ENCODE measurements around the gene LYZ.

DNA sequence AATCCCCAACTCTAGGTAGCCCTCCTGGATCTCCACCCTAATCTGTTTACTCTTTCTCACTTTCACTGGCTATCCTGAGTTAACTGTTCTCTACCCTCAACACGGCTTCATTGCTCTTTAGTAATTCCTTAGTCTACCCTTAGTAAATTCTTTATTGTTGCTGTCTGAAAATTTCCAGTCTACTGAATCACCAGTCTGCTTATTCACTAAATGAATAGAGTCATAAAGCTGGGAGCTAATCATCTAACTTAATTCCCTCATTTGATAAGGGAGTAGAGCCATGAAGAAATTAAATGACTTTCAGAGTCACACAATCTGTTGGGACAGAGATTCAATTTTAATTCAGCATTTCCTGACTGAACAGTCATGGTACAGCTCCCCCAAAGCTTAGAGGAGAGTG lies 47.9 kb downstream of the LYZ start:
- TF ChIP-seq, protein P1, sequence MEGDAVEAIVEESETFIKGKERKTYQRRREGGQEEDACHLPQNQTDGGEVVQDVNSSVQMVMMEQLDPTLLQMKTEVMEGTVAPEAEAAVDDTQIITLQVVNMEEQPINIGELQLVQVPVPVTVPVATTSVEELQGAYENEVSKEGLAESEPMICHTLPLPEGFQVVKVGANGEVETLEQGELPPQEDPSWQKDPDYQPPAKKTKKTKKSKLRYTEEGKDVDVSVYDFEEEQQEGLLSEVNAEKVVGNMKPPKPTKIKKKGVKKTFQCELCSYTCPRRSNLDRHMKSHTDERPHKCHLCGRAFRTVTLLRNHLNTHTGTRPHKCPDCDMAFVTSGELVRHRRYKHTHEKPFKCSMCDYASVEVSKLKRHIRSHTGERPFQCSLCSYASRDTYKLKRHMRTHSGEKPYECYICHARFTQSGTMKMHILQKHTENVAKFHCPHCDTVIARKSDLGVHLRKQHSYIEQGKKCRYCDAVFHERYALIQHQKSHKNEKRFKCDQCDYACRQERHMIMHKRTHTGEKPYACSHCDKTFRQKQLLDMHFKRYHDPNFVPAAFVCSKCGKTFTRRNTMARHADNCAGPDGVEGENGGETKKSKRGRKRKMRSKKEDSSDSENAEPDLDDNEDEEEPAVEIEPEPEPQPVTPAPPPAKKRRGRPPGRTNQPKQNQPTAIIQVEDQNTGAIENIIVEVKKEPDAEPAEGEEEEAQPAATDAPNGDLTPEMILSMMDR (IDR thresholded peaks at IDR 0.05): no peak
- TF ChIP-seq EP300 (IDR thresholded peaks at IDR 0.05) (no peak), POLR2A (IDR thresholded peaks at IDR 0.05) (no peak)

Data from suprapubic skin (tissue), 3 donors.